GM23338 (cell line): ENCODE data around the gene MEGF11. TPM values are rescaled to one million over a fixed set of nuclear protein-coding genes. Genes with fewer than 3 reads are reported as not detected.

Experiments
- ATAC-seq: fragments of 200-7000 bp; cut with Tn5 transposase; 3 replicates; pipeline ENCODE4 v1.9.1; 2020
- DNase-seq: peaks from one replicate; pipeline ENCODE4 v3.0.0-alpha.2; 2015; ENCODE audit warnings: low spot score
- H2AFZ ChIP-seq: fragments of 200-600 bp; sonication (generic); 2 replicates; pipeline ENCODE4 v1.8.0; 2016; ENCODE audit warnings: antibody characterized with exemption, mild to moderate bottlenecking, moderate library complexity
- H3F3A ChIP-seq: fragments of 200-600 bp; sonication (generic); replicated peaks from 2 replicates; pipeline ENCODE4 v1.8.0; 2017; ENCODE audit warnings: antibody characterized with exemption, mixed run types, low read depth
- H3K27ac ChIP-seq: fragments of 200-600 bp; sonication (generic); 2 replicates; pipeline ENCODE4 v1.6.1; 2016; ENCODE audit warnings: low read depth
- H3K27me3 ChIP-seq: fragments of 200-600 bp; sonication (generic); 2 replicates; pipeline ENCODE4 v1.8.0; 2016; ENCODE audit warnings: mild to moderate bottlenecking, mixed run types, moderate library complexity; ENCODE audit not compliant: insufficient read depth
- H3K36me3 ChIP-seq: fragments of 200-600 bp; sonication (generic); 2 replicates; pipeline ENCODE4 v1.8.0; 2016; ENCODE audit warnings: mild to moderate bottlenecking; ENCODE audit not compliant: insufficient read depth
- H3K4me1 ChIP-seq: fragments of 200-600 bp; sonication (generic); 2 replicates; pipeline ENCODE4 v1.8.0; 2016; ENCODE audit warnings: mild to moderate bottlenecking, moderate library complexity; ENCODE audit not compliant: insufficient read depth
- H3K4me2 ChIP-seq: fragments of 200-600 bp; sonication (generic); 2 replicates; pipeline ENCODE4 v1.7.1; 2017; ENCODE audit warnings: mixed run types
- H3K4me3 ChIP-seq: fragments of 200-600 bp; sonication (generic); 2 replicates; pipeline ENCODE4 v1.6.1; 2016; ENCODE audit warnings: mixed run types
- H3K79me2 ChIP-seq: fragments of 200-600 bp; sonication (generic); replicated peaks from 2 replicates; pipeline ENCODE4 v1.8.0; 2017; ENCODE audit warnings: mild to moderate bottlenecking; ENCODE audit not compliant: insufficient read depth
- H3K9me2 ChIP-seq: fragments of 200-600 bp; sonication (generic); 2 replicates; pipeline ENCODE4 v1.8.0; 2017; ENCODE audit not compliant: insufficient read depth
- H4K20me1 ChIP-seq: fragments of 200-600 bp; sonication (generic); replicated peaks from 2 replicates; pipeline ENCODE4 v1.8.0; 2017; ENCODE audit warnings: mild to moderate bottlenecking; ENCODE audit not compliant: insufficient read depth
- H3K27ac Mint-ChIP-seq: 2 replicates; pipeline ENCODE4 v1.8.0; 2020; ENCODE audit warnings: inconsistent platforms, mild to moderate bottlenecking, moderate library complexity, mixed read lengths
- H3K27me3 Mint-ChIP-seq: 3 replicates; pipeline ENCODE4 v1.8.0; 2022; ENCODE audit warnings: low read depth, mild to moderate bottlenecking, moderate library complexity, mixed read lengths, inconsistent platforms; ENCODE audit not compliant: insufficient read depth, poor library complexity
- H3K36me3 Mint-ChIP-seq: 3 replicates; pipeline ENCODE4 v1.8.0; 2021; ENCODE audit warnings: low read depth, mild to moderate bottlenecking, inconsistent platforms, moderate library complexity, mixed read lengths
- H3K4me1 Mint-ChIP-seq: 3 replicates; pipeline ENCODE4 v1.8.0; 2020; ENCODE audit warnings: mild to moderate bottlenecking, inconsistent platforms, mixed read lengths
- H3K4me3 Mint-ChIP-seq: 3 replicates; pipeline ENCODE4 v1.8.0; 2021; ENCODE audit warnings: moderate library complexity, mild to moderate bottlenecking, inconsistent platforms, mixed read lengths
- H3K9me3 Mint-ChIP-seq: 3 replicates; pipeline ENCODE4 v1.8.0; 2020; ENCODE audit warnings: moderate library complexity, mild to moderate bottlenecking, inconsistent platforms, mixed read lengths
- CREB1 ChIP-seq: fragments of 250-450 bp; sonication (Bioruptor Pico); IDR thresholded peaks from 2 replicates; pipeline ENCODE4 v1.5.0; 2020; ENCODE audit warnings: low read depth, mild to moderate bottlenecking, moderate library complexity
- EZH2 ChIP-seq: fragments of 200-600 bp; sonication (generic); IDR thresholded peaks from one replicate; pipeline ENCODE4 v1.8.0; 2017; ENCODE audit warnings: antibody characterized with exemption, mild to moderate bottlenecking, low read depth; ENCODE audit not compliant: unreplicated experiment
- EZH2phosphoT487 ChIP-seq: fragments of 200-600 bp; sonication (generic); IDR thresholded peaks from one replicate; pipeline ENCODE4 v1.8.1; 2018; ENCODE audit warnings: antibody characterized with exemption; ENCODE audit not compliant: unreplicated experiment
- JUNB ChIP-seq: IDR thresholded peaks from one replicate; pipeline ENCODE4 v1.6.1; 2016; ENCODE audit warnings: antibody characterized with exemption; ENCODE audit not compliant: unreplicated experiment
- STAT1 ChIP-seq: IDR thresholded peaks from one replicate; pipeline ENCODE4 v1.6.1; 2016; ENCODE audit warnings: antibody characterized with exemption; ENCODE audit not compliant: unreplicated experiment
- ZNF114 ChIP-seq: fragments of 250-450 bp; sonication (Bioruptor Pico); IDR thresholded peaks from 2 replicates; pipeline ENCODE4 v1.5.0; 2020; ENCODE audit warnings: mild to moderate bottlenecking, moderate library complexity
- polyA plus RNA-seq: library from polyadenylated mRNA; unstranded; fragments of >200 nt; fragmentation: Nextera tagmentation; extraction: Ambion mirVana; gene quantifications from 2 replicates; pipeline ENCODE4 v1.2.1, GENCODE V29; 2016
- total RNA-seq: library from RNA; depleted of rRNA; stranded (reverse); fragments of >200 nt; shearing (Covaris generic); gene quantifications from 2 replicates; pipeline ENCODE4 v1.2.3, GENCODE V29; 2014
- TF ChIP-seq, protein P1 (sequence below): IDR thresholded peaks from 2 replicates; pipeline ENCODE4 v1.6.1; 2016; ENCODE audit warnings: antibody characterized with exemption
- TF ChIP-seq, protein P2 (sequence below), 2 experiments: fragments of 200-600 bp in 1 of 2; sonication (generic) in 1 of 2; conservative IDR thresholded peaks; 2 replicates each; pipeline versions ENCODE4 v1.5.1 to v1.6.1; 2016 to 2017; ENCODE audit warnings: antibody characterized with exemption in 2 of 2, low read depth in 2 of 2, mild to moderate bottlenecking in 2 of 2, moderate library complexity in 1 of 2
- TF ChIP-seq, protein P3 (sequence below): fragments of 250-450 bp; sonication (Bioruptor Pico); IDR thresholded peaks from 2 replicates; pipeline ENCODE4 v1.5.0; 2020; ENCODE audit warnings: mild to moderate bottlenecking, moderate library complexity

Gene MEGF11
- total and polyA plus RNA-seq, 2 experiments from 2014 or later: 1.3 to 1.9 TPM

DNA sequence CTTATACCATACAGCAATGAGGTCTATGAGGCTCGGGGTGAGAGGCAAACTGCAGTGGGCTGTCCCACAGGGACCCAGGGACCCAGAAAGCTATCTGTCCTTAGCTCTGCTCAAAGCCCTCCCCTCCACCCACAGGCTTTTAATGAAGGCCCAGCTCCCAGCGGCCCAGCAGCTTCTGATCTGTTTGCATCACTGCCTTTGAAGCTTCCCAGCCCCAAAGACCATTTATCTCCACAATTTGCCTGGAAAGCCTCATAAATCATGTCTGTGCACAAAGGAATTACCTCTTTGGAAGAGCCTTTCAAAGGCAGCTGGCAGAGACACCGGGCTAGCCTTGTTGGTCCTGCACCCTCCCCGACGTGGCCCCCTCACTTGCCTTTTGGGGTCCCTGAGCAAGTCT, 260.3 kb downstream of the MEGF11 start:
- no peaks in the 10 kb centered on the region for H3F3A ChIP-seq
- peaks cover 13% of the 10 kb centered on the region for H3K4me1 ChIP-seq
- no peak overlapping the region for H3K4me2 ChIP-seq
- Mint-ChIP-seq H3K36me3 (no peaks in the 10 kb centered on the region), H3K9me3 (no peaks in the 10 kb centered on the region), H3K27ac (no peak overlapping the region), H3K4me1 (peaks cover 30% of the 10 kb centered on the region), H3K4me3 (no peak overlapping the region), H3K27me3 (peaks cover 9% of the 10 kb centered on the region)
- no peaks in the 10 kb centered on the region for H4K20me1 ChIP-seq
- no peak overlapping the region; the same call in 1 of the 2 replicates for H2AFZ ChIP-seq
- no peak for ATAC-seq
- no peaks in the 10 kb centered on the region for H3K9me2 ChIP-seq
- H3K79me2 ChIP-seq: no peaks in the 10 kb centered on the region
- TF ChIP-seq EZH2 (no peak), JUNB (no peak), ZNF114 (no peak), EZH2phosphoT487 (no peak), CREB1 (no peak), STAT1 (no peak)
- TF ChIP-seq, protein P1, sequence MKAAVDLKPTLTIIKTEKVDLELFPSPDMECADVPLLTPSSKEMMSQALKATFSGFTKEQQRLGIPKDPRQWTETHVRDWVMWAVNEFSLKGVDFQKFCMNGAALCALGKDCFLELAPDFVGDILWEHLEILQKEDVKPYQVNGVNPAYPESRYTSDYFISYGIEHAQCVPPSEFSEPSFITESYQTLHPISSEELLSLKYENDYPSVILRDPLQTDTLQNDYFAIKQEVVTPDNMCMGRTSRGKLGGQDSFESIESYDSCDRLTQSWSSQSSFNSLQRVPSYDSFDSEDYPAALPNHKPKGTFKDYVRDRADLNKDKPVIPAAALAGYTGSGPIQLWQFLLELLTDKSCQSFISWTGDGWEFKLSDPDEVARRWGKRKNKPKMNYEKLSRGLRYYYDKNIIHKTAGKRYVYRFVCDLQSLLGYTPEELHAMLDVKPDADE: no peak
- TF ChIP-seq, protein P2, sequence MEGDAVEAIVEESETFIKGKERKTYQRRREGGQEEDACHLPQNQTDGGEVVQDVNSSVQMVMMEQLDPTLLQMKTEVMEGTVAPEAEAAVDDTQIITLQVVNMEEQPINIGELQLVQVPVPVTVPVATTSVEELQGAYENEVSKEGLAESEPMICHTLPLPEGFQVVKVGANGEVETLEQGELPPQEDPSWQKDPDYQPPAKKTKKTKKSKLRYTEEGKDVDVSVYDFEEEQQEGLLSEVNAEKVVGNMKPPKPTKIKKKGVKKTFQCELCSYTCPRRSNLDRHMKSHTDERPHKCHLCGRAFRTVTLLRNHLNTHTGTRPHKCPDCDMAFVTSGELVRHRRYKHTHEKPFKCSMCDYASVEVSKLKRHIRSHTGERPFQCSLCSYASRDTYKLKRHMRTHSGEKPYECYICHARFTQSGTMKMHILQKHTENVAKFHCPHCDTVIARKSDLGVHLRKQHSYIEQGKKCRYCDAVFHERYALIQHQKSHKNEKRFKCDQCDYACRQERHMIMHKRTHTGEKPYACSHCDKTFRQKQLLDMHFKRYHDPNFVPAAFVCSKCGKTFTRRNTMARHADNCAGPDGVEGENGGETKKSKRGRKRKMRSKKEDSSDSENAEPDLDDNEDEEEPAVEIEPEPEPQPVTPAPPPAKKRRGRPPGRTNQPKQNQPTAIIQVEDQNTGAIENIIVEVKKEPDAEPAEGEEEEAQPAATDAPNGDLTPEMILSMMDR (conservative IDR thresholded peaks at IDR 0.05; ENCODE audit: low read depth in 2 of 2): no peak
- TF ChIP-seq, protein P3, sequence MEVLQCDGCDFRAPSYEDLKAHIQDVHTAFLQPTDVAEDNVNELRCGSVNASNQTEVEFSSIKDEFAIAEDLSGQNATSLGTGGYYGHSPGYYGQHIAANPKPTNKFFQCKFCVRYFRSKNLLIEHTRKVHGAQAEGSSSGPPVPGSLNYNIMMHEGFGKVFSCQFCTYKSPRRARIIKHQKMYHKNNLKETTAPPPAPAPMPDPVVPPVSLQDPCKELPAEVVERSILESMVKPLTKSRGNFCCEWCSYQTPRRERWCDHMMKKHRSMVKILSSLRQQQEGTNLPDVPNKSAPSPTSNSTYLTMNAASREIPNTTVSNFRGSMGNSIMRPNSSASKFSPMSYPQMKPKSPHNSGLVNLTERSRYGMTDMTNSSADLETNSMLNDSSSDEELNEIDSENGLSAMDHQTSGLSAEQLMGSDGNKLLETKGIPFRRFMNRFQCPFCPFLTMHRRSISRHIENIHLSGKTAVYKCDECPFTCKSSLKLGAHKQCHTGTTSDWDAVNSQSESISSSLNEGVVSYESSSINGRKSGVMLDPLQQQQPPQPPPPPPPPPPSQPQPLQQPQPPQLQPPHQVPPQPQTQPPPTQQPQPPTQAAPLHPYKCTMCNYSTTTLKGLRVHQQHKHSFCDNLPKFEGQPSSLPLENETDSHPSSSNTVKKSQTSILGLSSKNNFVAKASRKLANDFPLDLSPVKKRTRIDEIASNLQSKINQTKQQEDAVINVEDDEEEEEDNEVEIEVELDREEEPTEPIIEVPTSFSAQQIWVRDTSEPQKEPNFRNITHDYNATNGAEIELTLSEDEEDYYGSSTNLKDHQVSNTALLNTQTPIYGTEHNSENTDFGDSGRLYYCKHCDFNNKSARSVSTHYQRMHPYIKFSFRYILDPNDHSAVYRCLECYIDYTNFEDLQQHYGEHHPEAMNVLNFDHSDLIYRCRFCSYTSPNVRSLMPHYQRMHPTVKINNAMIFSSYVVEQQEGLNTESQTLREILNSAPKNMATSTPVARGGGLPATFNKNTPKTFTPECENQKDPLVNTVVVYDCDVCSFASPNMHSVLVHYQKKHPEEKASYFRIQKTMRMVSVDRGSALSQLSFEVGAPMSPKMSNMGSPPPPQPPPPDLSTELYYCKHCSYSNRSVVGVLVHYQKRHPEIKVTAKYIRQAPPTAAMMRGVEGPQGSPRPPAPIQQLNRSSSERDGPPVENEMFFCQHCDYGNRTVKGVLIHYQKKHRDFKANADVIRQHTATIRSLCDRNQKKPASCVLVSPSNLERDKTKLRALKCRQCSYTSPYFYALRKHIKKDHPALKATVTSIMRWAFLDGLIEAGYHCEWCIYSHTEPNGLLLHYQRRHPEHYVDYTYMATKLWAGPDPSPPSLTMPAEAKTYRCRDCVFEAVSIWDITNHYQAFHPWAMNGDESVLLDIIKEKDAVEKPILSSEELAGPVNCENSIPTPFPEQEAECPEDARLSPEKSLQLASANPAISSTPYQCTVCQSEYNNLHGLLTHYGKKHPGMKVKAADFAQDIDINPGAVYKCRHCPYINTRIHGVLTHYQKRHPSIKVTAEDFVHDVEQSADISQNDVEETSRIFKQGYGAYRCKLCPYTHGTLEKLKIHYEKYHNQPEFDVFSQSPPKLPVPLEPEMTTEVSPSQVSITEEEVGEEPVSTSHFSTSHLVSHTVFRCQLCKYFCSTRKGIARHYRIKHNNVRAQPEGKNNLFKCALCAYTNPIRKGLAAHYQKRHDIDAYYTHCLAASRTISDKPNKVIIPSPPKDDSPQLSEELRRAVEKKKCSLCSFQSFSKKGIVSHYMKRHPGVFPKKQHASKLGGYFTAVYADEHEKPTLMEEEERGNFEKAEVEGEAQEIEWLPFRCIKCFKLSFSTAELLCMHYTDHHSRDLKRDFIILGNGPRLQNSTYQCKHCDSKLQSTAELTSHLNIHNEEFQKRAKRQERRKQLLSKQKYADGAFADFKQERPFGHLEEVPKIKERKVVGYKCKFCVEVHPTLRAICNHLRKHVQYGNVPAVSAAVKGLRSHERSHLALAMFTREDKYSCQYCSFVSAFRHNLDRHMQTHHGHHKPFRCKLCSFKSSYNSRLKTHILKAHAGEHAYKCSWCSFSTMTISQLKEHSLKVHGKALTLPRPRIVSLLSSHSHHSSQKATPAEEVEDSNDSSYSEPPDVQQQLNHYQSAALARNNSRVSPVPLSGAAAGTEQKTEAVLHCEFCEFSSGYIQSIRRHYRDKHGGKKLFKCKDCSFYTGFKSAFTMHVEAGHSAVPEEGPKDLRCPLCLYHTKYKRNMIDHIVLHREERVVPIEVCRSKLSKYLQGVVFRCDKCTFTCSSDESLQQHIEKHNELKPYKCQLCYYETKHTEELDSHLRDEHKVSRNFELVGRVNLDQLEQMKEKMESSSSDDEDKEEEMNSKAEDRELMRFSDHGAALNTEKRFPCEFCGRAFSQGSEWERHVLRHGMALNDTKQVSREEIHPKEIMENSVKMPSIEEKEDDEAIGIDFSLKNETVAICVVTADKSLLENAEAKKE (CRISPR knock-in tag): no peak
- no peak overlapping the region for H3K4me3 ChIP-seq
- no peak overlapping the region for H3K27ac ChIP-seq
- H3K36me3 ChIP-seq: no peaks in the 10 kb centered on the region
- DNase-seq: no peak
- H3K27me3 ChIP-seq: no peaks in the 10 kb centered on the region
